Measurements from ENCODE around the gene ALLC. TPM values are rescaled to one million over a fixed set of nuclear protein-coding genes. Genes with fewer than 3 reads are reported as not detected.
A peak's percentile ranks its signal among the peaks of the same experiment; 100 is the strongest.
"Not testable (repeated sequence)": the region's sequence is repeated elsewhere in the genome, so short reads cannot be mapped to it uniquely, and the experiment has no call there.

ALLC gene
- total RNA-seq (not detected), polyA plus RNA-seq (not detected)
- long read RNA-seq, donor 1 = 0 reads
- long read RNA-seq, donor 2 = 0 reads
- long read RNA-seq, donor 3 = 0 reads

DNA sequence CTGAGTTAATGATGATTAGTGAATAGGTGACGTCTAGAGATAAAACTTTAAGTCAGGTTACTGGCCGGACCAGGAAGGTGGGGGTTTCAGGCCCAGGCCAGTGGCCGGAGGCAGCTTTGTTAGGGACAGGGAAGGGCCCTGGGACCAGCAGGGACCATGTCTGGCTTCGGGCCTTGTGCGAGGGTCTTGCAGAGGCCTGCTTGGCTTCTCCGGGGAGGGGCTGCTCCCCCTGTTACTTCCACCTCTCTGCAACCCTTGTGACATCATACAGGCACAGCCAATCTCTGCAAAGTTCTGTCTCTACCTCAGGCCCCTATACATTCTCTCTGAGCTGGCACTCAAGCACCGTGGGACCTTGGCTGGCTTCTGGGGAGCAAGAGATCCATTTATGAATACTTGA is at the start of gene ALLC:
Gene ALLC, plus strand, starts transcription at position 320 of the 400 bp plus-strand sequence. CDS start 12,958 bp downstream, outside the sequence.
- peak in 1 of 4 donors; percentile 23 for ATAC-seq
- H3K36me3 ChIP-seq = no peaks in the 10 kb centered on the region
- H3K9me3 ChIP-seq = no peaks in the 10 kb centered on the region
- H3K27ac ChIP-seq = peak within 1 kb of the TSS in 9 of 12 donors; percentile 12 to 75 (median 55)
- peak in 1 of 5 donors; percentile 46 for DNase-seq
- no peak within 1 kb of the TSS for H3K4me3 ChIP-seq
- H3K27me3 ChIP-seq = no peaks in the 10 kb centered on the region
- intact Hi-C loops (cut with DNase I) = loop anchor here in 5 of 10 donors (10.0 kb wide), 2 partner anchors 83 to 233 kb away; partner anchors contain the start of gene RPS7 (in 1 of the 5)
- TF ChIP-seq, protein P1, sequence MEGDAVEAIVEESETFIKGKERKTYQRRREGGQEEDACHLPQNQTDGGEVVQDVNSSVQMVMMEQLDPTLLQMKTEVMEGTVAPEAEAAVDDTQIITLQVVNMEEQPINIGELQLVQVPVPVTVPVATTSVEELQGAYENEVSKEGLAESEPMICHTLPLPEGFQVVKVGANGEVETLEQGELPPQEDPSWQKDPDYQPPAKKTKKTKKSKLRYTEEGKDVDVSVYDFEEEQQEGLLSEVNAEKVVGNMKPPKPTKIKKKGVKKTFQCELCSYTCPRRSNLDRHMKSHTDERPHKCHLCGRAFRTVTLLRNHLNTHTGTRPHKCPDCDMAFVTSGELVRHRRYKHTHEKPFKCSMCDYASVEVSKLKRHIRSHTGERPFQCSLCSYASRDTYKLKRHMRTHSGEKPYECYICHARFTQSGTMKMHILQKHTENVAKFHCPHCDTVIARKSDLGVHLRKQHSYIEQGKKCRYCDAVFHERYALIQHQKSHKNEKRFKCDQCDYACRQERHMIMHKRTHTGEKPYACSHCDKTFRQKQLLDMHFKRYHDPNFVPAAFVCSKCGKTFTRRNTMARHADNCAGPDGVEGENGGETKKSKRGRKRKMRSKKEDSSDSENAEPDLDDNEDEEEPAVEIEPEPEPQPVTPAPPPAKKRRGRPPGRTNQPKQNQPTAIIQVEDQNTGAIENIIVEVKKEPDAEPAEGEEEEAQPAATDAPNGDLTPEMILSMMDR (IDR thresholded peaks at IDR 0.05) = no peak
- TF ChIP-seq POLR2A (IDR thresholded peaks at IDR 0.05) = no peak
- WGBS, 4 donors = 73 to 88% (median 82%) methylated on average over 3 to 7 of the region's 7 CpGs
- peaks cover 0 to 28% (median 8%) of the 10 kb centered on the region in 12 donors for H3K4me1 ChIP-seq

DNA sequence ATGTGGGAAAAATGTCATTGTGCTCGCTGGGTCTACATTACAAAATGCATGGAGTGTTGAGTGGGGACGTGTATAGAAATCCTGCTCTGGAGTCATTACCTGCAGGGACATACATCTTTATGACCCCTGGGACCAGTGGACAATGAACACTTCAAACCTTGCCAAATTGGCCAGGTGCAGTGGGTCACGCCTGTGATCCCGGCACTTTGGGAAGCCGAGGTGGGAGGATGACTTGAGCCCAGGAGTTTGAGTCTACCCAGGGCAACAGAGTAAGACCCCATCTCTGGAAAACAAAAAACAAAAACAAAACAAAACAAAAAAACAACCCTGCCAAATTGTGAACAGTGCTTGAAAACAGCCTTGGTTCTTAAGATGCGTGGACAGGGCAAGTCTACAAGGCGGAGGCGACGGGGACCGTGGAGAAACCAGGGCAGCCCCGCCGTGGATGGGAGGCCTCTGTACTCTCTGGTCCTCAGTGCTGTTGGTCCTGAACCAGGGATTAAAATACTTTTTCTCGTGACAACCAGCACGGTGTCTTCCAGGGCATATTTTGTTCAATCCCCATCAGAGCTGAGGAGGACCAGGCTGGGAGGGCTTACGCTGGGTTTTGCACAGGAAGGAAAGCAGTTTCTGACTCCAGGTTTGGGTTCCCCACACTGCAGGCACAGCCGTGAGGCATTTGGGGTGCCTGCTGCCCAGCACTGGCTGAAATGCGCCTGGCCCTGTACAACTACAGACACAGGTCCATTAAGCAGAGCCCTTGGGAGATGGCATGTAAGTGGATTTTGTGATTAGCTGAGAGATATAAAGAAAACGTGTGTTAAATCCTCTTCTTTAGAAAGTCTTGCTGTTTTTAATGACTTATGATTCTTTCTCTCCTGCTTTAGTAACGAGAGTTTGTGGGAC is 49.4 kb upstream of the ALLC start:
- intact Hi-C loops (cut with DNase I) = no loop called here
- H3K27ac ChIP-seq = no peak overlapping the region

DNA sequence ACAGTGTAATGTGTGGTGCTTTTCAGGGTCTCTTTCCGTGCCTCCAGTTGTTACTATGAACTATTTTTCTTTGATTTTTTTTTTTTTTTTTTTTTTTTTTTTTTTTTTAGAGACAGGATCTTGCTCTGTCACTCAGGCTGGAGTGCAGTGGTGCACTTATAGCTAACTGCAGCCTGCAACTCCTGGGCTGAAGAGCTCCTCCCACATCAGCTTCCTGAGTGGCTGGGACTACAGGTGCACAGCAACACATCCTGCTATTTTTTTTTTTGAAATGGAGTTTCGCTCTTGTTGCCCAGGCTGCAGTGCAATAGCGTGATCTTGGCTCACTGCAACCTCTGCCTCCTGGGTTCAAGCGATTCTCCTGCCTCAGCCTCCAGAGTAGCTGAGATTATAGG is 48.7 kb upstream of the ALLC start:
- H3K9me3 ChIP-seq; H3K4me3 ChIP-seq; intact Hi-C loops (cut with DNase I); H3K4me1 ChIP-seq; H3K36me3 ChIP-seq; DNase-seq; H3K27me3 ChIP-seq; ATAC-seq; H3K27ac ChIP-seq: not testable (repeated sequence)
- WGBS, 4 donors = 83 to 92% (median 87%) methylated on average over 4 of the region's 4 CpGs

More for the DNA sequence above, 49.4 kb upstream of the ALLC start:
- DNase-seq = no peak
- Histone ChIP-seq H3K9me3 (no peaks in the 10 kb centered on the region), H3K36me3 (no peaks in the 10 kb centered on the region), H3K4me3 (no peak overlapping the region), H3K27me3 (no peaks in the 10 kb centered on the region), H3K4me1 (no peaks in the 10 kb centered on the region)
- ATAC-seq = no peak
- no peak for TF ChIP-seq POLR2A (IDR thresholded peaks at IDR 0.05)
- TF ChIP-seq, protein P1 (IDR thresholded peaks at IDR 0.05) = no peak
- 83 to 85% (median 84%) methylated on average over 19 of the region's 19 CpGs for WGBS, 4 donors

DNA sequence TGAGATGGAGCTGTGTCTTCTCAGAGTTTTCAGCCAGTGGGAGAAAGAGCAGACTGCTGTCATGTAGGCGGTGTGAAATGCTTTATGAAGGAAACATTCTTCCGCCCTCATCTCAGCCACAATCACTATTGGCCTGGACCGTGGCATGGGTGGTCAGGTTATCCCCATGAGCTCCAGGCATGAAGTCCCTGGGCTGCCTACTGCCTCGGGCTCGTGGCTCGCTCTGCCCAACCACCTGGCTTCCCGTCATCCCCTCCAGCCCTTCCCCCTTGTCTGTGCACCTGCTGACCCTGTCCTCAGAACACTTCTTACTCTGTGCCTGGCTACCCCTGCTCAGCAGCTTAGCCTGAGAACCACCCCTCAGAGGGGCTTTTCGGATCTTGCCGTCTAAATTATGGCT is 47.6 kb upstream of the ALLC start:
- WGBS, 4 donors = 89 to 94% (median 91%) methylated on average over 9 of the region's 9 CpGs
- intact Hi-C loops (cut with DNase I) = no loop called here

More for the DNA sequence above, 47.6 kb upstream of the ALLC start:
- Histone ChIP-seq H3K27me3 (no peaks in the 10 kb centered on the region), H3K4me3 (no peak overlapping the region), H3K36me3 (no peaks in the 10 kb centered on the region), H3K9me3 (peaks cover 0 to 14% (median under 1%) of the 10 kb centered on the region in 12 donors), H3K27ac (no peak overlapping the region), H3K4me1 (no peaks in the 10 kb centered on the region)
- DNase-seq (no peak), ATAC-seq (no peak)
- TF ChIP-seq POLR2A (IDR thresholded peaks at IDR 0.05) = no peak
- TF ChIP-seq, protein P1 (IDR thresholded peaks at IDR 0.05) = no peak
